Suppressor macrophage treated with lipopolysaccharide for 4 hours (primary cell): ENCODE results near the gene ALDH7A1.
"Not testable (repeated sequence)": the region's sequence is repeated elsewhere in the genome, so short reads cannot be mapped to it uniquely, and the experiment has no call there.

Experiments used
- DNase-seq: peaks from one replicate; pipeline ENCODE4 v3.0.0-alpha.2; 2020

ALDH7A1 gene

DNA sequence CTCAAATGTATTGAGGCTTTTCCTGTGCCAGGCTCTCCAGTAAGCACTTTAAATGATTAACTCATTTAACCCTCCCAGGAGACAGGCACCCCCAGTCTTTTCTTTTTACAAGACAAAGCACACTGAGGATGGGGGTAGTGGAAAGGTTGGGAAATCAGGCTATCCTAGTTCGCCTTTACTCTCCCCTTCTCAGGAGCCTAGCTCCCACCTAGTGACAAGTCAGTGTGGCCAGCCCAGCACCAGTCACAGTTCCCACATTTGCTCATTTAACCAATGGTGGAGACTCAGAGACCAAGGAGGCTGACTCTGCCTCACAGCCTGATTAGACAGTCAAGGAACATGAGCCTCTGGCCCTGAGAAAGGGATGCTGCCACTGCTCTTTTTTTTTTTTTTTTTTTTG is 3.5 kb downstream of the ALDH7A1 start:
- no peak for DNase-seq

GRCh38 chr5:126589536-126590297 is 5.3 kb downstream of the ALDH7A1 start:
- DNase-seq, result no peak

GRCh38 chr5:126587551-126588390 is 7.2 kb downstream of the ALDH7A1 start:
- no peak for DNase-seq

DNA sequence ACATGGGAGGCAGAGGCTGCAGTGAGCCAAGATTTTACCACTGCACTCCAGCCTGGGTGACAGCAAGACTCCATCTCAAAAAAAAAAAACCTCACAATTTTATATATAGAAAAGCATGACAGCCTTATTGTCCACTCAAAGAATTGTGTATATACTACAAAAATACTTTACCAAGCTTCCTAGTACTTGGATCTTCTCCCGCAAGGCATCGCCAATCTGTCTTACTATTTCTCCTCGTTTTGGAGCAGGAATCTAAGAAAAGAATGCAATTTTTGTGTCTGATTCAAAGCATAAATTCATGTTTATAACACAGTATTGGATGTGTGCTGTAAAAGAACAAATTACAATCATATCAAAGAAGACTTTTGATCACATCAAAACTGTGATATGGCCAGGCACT is 11.3 kb downstream of the ALDH7A1 start:
- DNase-seq, result no peak

DNA sequence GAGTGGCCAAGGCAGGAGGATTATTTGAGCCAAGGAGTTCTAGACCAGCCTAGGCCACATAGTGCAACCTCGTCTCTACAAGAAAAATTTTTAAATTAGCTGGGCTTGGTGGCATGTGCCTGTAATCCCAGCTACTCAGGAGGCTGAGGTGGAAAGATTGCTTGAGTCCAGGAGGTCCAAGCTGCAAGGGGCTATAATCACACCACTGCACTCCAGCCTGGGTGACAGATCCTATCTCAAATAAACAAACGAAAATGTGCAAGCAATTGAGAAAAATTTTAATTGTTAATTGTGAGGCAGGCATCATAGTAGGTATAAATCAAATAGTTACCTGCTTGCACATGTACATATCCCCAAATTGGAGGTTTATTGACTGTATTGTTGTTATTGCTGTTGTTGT is 15.3 kb downstream of the ALDH7A1 start:
- DNase-seq, result no peak

GRCh38 chr5:126577415-126577814 is 17.6 kb downstream of the ALDH7A1 start:
- no peak for DNase-seq

- DNase-seq, result no peak
Measured at GRCh38 chr5:126576974-126577373, 18.0 kb downstream of the ALDH7A1 start.

DNA sequence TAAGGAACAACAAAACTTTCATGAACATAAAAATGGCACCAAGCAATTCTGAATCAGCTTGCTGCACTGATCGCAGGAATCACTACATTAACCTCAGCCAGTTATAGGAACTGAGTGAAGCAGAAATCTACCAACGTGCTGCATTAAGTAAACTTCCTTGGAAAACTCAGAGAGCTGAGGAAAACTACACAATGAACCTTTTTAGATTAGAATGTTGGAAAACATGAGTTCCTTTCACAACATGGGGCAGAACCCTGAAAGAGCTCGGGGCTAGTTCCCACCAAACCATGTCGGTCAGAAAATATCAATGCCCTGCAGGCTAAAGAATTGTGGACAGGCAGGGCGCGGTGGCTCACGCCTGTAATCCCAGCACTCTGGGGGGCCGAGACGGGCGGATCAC is 19.4 kb downstream of the ALDH7A1 start:
- DNase-seq, result no peak

GRCh38 chr5:126568206-126568755 is 26.7 kb downstream of the ALDH7A1 start:
- DNase-seq, result no peak

DNA sequence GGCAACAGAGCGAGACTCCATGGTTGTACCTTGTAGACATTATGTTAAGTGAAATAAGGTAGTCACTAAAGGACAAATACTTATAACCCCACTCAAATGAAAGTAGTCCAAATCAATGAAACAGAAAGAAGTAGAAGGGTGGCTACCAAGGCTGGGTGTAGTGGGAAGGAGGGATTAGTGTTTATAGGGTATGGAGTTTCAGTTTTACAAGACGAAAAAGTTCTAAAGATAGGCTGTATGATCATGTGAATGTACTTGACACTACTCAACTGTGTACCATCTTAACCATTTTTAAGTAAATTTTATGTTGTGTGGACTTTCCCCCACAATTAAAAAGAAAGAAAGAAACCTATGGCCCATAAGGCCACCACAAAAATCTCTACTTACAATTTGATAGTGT is 32.2 kb downstream of the ALDH7A1 start:
- DNase-seq, result no peak

GRCh38 chr5:126561908-126562307 is 33.1 kb downstream of the ALDH7A1 start:
- no peak for DNase-seq

DNA sequence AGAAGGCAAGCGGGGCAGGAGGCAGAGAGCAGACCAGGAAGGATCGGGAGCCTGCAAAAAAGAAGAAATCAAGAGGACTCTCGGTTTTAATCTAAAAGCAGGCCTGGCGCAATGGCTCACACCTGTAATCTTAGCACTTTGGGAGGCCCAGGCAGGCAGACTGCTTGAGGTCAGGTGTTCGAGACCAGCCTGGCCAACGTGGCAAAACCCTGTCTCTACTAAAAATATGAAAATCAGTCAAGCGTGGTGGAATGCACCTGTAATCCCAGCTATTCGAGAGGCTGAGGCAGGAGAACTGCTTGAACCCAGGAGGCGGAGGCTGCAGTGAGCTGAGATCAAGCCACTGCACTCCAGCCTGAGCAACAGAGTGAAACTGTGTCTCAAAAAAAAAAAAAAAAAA is 39.9 kb downstream of the ALDH7A1 start:
- DNase-seq, result not testable (repeated sequence)

DNA sequence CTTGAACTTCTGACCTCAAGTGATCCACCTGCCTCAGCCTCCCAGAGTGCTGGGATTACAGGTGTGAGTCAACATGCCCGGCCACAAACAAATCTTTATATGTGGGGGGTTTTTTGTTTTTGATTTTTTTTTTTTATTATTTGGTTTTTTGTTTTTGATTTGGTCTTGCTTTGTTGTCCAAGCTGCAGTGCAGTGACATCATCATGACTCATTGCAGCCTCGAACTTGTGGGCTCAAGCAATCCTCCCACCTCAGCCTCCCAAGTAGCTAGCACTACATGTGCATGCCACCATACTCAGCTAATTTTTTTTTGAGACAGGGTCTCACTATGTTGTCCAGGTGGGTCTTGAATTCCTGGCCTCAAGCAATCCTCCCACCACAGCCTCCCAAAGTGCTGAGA is 42.4 kb downstream of the ALDH7A1 start:
- DNase-seq, result no peak

GRCh38 chr5:126544087-126544740 is 50.8 kb downstream of the ALDH7A1 start:
- peak; percentile 43 for DNase-seq

DNA sequence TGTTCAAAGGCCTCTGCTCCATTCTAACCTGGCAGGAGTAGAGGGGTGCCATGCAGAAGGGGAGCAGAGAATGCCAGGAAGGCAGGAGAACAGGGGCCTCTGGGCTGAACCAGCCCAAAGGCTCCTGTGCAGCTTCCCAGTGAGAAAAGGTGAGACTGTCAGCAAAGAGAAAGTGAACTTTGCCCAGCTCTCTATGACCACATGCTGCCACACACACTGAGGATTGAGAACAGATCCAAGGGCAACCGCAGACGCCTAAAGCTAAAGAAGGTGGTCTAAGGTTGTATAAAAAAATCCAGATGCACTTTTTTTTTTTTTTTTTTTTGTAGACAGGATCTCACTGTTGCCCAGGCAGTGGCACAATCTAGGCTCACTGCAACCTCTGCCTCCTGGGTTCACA is 51.4 kb downstream of the ALDH7A1 start:
- DNase-seq, result no peak

- no peak for DNase-seq
Measured at GRCh38 chr5:126543009-126543408, 52.0 kb downstream of the ALDH7A1 start.

- no peak for DNase-seq
Measured at GRCh38 chr5:126542441-126542840, 52.6 kb downstream of the ALDH7A1 start.

DNA sequence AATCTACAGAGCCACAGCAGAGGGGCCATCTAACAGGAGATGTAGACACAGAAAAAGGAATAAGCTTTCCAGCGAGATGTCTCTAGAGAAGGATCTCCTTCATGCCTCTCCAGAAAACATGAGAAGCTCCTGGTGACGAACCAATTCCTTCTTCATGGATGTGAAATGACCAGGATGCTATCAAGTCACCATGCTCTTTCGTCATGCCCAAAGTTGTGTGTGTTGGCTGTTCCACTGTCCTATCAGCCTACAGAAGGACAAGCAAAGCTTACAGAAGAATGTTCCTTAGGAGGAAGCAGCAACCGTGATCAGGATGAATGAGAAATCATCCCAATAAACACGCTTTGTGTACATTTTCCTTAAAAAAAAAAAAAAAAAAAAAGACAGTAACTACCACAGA is 54.4 kb downstream of the ALDH7A1 start:
- DNase-seq, result no peak

DNA sequence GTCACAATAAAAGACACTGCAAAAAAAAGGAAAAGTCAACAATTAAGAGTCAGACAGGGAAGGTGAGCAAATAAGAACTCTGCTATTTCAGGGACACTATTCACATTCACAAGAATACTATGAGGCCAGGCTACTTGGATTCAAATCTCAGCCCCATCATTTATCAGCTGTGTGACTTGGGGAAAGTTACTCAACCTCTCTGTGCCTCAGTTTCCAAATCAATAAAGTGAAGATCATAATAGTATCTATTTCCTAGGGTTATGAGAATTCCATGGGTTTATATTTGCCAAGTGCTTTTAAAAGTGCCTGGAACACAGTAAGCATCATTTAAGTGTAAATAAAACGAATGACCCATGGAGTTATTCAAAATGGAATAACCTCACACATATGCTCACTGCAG is 56.4 kb downstream of the ALDH7A1 start:
- DNase-seq, result no peak

GRCh38 chr5:126536874-126537273 is 58.1 kb downstream of the ALDH7A1 start:
- DNase-seq, result no peak

- no peak for DNase-seq
Measured at GRCh38 chr5:126535856-126536545, 59.0 kb downstream of the ALDH7A1 start.

- DNase-seq, result no peak
Measured at GRCh38 chr5:126534553-126534952, 60.5 kb downstream of the ALDH7A1 start.
